ENCODE measurements around the gene FBXW11.

FBXW11 gene

DNA sequence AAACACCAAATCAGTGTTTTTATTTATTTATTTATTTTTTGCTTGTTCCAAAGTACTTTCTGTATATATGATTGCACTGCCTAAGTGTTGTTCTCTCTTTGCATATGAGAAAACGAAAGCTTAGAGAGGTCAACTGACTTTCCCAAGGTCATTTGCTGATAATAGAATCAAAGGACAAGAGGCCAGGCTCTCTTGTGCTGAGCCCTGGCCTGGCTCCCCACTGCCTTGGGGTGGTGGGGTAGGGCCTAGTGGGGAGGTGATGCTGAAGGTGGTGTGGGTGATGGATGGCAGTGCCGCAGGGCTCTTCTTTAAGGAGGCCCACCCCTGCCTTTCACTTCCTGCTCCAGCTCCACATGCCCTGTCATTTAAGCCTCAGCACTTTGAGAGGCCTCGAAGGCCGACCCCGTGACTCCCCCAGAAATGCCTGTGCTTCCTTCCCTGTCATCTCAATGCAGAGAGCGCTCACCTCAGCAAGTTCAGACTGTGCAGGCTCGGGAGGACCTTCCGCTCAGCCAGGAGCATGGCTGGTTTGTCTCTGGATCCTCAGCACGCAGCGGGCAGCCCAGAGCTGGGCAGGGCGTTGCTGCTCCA lies 161.3 kb downstream of the FBXW11 start:
- Histone ChIP-seq H3K27ac (replicated peaks) (no peak overlapping the region), H3K27me3 (ENCODE audit: insufficient read depth, poor library complexity, severe bottlenecking) (no peaks in the 10 kb centered on the region), H3K4me3 (replicated peaks; ENCODE audit: insufficient read depth, low read length) (no peak overlapping the region)
- DNase-seq (ENCODE audit: low read depth in 1 of 2, low spot score in 1 of 2), result no peak
- TF ChIP-seq SPI1 (IDR thresholded peaks at IDR 0.05; ENCODE audit: borderline replicate concordance, low read depth), result no peak
- TF ChIP-seq, protein P1, sequence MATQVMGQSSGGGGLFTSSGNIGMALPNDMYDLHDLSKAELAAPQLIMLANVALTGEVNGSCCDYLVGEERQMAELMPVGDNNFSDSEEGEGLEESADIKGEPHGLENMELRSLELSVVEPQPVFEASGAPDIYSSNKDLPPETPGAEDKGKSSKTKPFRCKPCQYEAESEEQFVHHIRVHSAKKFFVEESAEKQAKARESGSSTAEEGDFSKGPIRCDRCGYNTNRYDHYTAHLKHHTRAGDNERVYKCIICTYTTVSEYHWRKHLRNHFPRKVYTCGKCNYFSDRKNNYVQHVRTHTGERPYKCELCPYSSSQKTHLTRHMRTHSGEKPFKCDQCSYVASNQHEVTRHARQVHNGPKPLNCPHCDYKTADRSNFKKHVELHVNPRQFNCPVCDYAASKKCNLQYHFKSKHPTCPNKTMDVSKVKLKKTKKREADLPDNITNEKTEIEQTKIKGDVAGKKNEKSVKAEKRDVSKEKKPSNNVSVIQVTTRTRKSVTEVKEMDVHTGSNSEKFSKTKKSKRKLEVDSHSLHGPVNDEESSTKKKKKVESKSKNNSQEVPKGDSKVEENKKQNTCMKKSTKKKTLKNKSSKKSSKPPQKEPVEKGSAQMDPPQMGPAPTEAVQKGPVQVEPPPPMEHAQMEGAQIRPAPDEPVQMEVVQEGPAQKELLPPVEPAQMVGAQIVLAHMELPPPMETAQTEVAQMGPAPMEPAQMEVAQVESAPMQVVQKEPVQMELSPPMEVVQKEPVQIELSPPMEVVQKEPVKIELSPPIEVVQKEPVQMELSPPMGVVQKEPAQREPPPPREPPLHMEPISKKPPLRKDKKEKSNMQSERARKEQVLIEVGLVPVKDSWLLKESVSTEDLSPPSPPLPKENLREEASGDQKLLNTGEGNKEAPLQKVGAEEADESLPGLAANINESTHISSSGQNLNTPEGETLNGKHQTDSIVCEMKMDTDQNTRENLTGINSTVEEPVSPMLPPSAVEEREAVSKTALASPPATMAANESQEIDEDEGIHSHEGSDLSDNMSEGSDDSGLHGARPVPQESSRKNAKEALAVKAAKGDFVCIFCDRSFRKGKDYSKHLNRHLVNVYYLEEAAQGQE (IDR thresholded peaks at IDR 0.05; ENCODE audit: insufficient replicate concordance, low read depth), result no peak
- TF ChIP-seq, protein P2, sequence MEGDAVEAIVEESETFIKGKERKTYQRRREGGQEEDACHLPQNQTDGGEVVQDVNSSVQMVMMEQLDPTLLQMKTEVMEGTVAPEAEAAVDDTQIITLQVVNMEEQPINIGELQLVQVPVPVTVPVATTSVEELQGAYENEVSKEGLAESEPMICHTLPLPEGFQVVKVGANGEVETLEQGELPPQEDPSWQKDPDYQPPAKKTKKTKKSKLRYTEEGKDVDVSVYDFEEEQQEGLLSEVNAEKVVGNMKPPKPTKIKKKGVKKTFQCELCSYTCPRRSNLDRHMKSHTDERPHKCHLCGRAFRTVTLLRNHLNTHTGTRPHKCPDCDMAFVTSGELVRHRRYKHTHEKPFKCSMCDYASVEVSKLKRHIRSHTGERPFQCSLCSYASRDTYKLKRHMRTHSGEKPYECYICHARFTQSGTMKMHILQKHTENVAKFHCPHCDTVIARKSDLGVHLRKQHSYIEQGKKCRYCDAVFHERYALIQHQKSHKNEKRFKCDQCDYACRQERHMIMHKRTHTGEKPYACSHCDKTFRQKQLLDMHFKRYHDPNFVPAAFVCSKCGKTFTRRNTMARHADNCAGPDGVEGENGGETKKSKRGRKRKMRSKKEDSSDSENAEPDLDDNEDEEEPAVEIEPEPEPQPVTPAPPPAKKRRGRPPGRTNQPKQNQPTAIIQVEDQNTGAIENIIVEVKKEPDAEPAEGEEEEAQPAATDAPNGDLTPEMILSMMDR (IDR thresholded peaks at IDR 0.05; ENCODE audit: insufficient read depth, low read length), result no peak
- no peak for TF ChIP-seq GABPA (IDR thresholded peaks at IDR 0.05; ENCODE audit: low read depth)
- TF ChIP-seq POLR2AphosphoS5 (IDR thresholded peaks at IDR 0.05; ENCODE audit: low read depth), result no peak

DNA sequence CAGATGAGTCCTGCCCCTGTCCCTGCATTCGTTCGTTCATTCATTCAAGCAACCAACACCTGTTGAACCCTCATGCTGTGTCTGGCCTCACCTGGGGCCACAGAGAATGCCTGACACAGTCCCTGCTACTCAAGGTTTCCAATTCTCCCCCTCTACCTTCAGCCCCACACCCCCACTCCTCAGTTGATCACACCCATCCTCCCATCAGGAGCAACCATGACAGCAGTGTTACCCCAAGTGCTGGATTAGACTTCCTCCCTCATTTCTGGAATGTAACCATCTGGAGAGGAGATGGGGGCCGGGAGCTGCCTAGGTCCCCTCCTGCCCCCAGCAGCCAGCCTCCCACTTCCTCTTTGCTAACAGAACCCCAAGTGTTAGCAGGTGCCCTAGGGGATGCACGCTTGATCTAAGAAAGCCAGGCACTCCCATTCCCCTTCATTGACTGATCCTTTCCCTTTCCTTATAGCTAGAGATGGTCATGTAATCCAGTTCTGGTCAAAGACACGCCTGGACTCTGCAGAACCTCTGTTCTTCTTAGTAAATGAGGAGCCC lies 163.6 kb downstream of the FBXW11 start:
- Histone ChIP-seq H3K27ac (replicated peaks) (no peak overlapping the region), H3K4me3 (replicated peaks; ENCODE audit: insufficient read depth, low read length) (no peak overlapping the region), H3K27me3 (ENCODE audit: insufficient read depth, poor library complexity, severe bottlenecking) (no peaks in the 10 kb centered on the region)
- TF ChIP-seq, protein P2 (IDR thresholded peaks at IDR 0.05; ENCODE audit: insufficient read depth, low read length), result no peak
- TF ChIP-seq SPI1 (IDR thresholded peaks at IDR 0.05; ENCODE audit: borderline replicate concordance, low read depth), result peak; percentile 57
- DNase-seq (ENCODE audit: low read depth in 1 of 2, low spot score in 1 of 2), result no peak

DNA sequence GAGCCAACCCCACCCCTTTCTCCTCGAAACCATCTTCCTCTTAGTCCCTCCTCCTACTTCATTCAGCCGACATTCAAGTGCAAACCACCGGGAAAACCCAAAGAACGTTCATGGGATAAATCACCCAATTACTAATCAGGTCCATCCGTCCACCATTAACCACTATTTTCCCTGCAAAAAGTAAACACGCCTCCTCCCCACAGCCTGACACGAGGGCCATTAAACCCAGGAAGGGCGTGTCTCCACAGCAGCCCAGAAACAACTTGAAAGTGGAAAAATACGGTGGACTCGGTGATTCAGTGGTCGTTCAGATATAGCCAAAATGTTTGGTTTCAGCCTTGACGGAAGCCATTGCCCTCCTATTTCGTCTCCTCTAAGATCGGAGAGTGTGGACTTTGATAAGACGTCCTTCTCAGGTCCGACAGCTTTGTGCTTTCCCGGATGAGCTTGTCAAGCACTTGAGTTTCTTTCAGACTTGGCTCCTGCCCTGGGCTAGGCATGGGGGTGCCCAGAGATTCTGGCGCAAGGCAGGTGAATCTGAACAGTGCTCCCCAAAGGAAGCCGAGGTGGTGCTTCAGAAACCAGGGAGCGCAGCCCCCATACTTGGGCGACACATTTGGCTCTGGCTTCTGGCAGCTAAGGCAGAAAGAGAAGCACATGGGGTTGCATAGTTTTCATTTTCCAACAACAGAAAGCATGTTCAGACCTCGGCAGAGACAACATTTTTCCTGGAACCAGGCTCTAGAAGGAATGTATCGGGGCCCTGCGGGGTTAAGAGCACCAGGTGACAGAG lies 164.3 kb downstream of the FBXW11 start:
- Histone ChIP-seq H3K27ac (replicated peaks) (no peak overlapping the region), H3K4me3 (replicated peaks; ENCODE audit: insufficient read depth, low read length) (no peak overlapping the region), H3K27me3 (ENCODE audit: insufficient read depth, poor library complexity, severe bottlenecking) (no peaks in the 10 kb centered on the region)
- no peak for TF ChIP-seq SPI1 (IDR thresholded peaks at IDR 0.05; ENCODE audit: borderline replicate concordance, low read depth)
- TF ChIP-seq, protein P2 (IDR thresholded peaks at IDR 0.05; ENCODE audit: insufficient read depth, low read length), result no peak
- TF ChIP-seq, protein P1 (IDR thresholded peaks at IDR 0.05; ENCODE audit: insufficient replicate concordance, low read depth), result no peak
- TF ChIP-seq POLR2AphosphoS5 (IDR thresholded peaks at IDR 0.05; ENCODE audit: low read depth), result no peak
- TF ChIP-seq GABPA (IDR thresholded peaks at IDR 0.05; ENCODE audit: low read depth), result no peak
- DNase-seq (ENCODE audit: low read depth in 1 of 2, low spot score in 1 of 2), result no peak
